T-helper 2 cell treated with Interferon-gamma antibody and Interleukin-4, amounts not matched to agents 5 μg/mL and 100 μg/mL, for 36 hours (primary cell): Measurements from ENCODE around the gene DNAAF1.
"Not testable (repeated sequence)": the region's sequence is repeated elsewhere in the genome, so short reads cannot be mapped to it uniquely, and the experiment has no call there.

ENCODE experiments used
- DNase-seq: peaks from one replicate; pipeline ENCODE4 v3.0.0; 2021; ENCODE audit warnings: low spot score
- H3K27ac Mint-ChIP-seq: one replicate; pipeline ENCODE4 v1.8.0; 2021; ENCODE audit warnings: mild to moderate bottlenecking, mixed read lengths
- H3K27me3 Mint-ChIP-seq: one replicate; pipeline ENCODE4 v1.8.0; 2021; ENCODE audit warnings: low read depth, mixed read lengths
- H3K36me3 Mint-ChIP-seq: one replicate; pipeline ENCODE4 v1.8.0; 2021; ENCODE audit warnings: low read depth, mixed read lengths
- H3K4me1 Mint-ChIP-seq: one replicate; pipeline ENCODE4 v1.8.0; 2021; ENCODE audit warnings: low read depth, mixed read lengths
- H3K4me3 Mint-ChIP-seq: one replicate; pipeline ENCODE4 v1.8.0; 2022; ENCODE audit warnings: mild to moderate bottlenecking, moderate library complexity, mixed read lengths
- H3K9me3 Mint-ChIP-seq: one replicate; pipeline ENCODE4 v1.8.0; 2021; ENCODE audit warnings: mixed read lengths

DNAAF1 gene

DNA sequence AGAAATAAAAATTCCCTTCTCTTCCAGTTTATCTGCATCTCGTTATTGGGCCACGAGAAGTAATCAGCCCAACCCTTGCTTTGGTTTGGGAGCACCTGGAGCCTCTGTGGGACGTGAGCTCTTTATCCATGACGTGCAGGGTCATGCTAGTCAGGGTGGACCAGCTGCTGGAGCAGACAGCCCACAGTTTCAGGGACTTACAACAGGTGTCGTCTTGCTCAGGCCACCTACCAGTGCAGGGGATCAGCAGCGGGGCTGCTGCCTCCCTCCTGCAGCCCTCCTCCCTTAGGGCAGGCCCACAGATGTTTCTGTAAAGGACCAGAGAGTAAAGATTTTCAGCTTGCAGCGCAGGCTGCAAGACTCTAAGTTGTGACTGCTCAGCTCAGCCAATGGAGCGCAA lies 62.8 kb downstream of the DNAAF1 start:
- no peaks in the 10 kb centered on the region for H3K36me3 Mint-ChIP-seq
- H3K4me3 Mint-ChIP-seq = no peak overlapping the region
- H3K27me3 Mint-ChIP-seq = no peaks in the 10 kb centered on the region
- H3K4me1 Mint-ChIP-seq = no peaks in the 10 kb centered on the region
- DNase-seq = no peak
- no peaks in the 10 kb centered on the region for H3K9me3 Mint-ChIP-seq
- no peak overlapping the region for H3K27ac Mint-ChIP-seq

DNA sequence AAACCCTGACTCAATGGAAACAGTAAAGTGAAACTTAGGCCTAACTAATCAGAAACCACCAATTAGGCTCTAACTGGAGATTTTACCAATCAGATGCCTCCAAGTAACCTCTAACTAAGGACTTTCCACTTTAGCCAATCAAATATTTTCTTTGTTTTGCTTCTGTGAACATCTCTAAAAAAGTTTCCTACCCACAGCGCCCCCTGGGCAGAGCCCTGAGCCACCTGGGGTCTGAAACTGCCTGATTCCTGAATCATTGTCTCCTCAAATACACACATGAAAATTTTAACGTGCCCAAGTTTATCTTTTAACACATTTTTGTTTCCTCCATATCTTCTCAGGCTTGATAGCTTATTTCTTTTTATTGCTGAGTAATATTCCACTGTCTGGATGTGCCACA lies 64.9 kb downstream of the DNAAF1 start:
- Mint-ChIP-seq H3K36me3 (no peaks in the 10 kb centered on the region), H3K4me1 (no peaks in the 10 kb centered on the region), H3K9me3 (no peaks in the 10 kb centered on the region), H3K27ac (no peak overlapping the region), H3K4me3 (no peak overlapping the region), H3K27me3 (no peaks in the 10 kb centered on the region)
- no peak for DNase-seq

DNA sequence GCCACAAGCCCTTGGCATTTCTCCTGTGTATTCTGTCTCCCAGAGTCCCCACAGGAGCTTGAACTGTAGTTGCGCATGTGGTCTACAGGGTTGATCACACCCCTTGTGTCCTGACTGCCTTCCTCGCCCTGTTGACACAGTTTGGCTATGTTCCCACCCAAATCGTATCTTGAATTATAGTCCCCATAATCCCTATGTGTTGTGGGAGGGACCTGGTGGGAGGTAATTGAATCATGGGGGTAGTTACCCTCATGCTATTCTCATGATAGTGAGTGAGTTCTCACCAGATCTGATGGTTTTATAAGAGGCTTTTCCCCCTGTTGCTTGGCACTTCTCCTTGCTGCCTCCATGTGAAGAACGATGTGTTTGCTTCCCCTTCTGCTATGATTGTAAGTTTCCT lies 67.0 kb downstream of the DNAAF1 start:
- Mint-ChIP-seq H3K4me3 (no peak overlapping the region), H3K36me3 (no peaks in the 10 kb centered on the region), H3K27me3 (no peaks in the 10 kb centered on the region), H3K27ac (no peak overlapping the region), H3K9me3 (no peaks in the 10 kb centered on the region), H3K4me1 (no peaks in the 10 kb centered on the region)
- DNase-seq = no peak

DNA sequence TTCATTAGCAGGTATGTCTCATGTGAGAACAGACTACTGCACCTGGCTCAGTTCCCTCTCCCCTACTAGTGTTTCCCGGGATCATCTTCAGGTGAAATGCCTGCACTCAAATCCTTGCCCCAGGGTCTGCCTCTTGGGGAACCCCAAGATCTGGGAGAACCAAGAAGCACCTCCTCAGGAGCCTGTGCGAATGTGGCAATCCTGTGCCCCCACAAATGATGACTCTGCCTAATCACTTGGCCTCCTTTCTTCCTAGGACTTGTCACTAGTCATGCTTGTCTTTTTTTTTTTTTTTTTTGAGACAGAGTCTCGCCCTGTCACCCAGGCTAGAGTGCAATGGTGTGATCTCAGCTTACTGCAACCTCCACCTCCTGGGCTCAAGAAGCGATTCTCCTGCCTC lies 67.5 kb downstream of the DNAAF1 start:
- no peak for DNase-seq
- Mint-ChIP-seq H3K9me3 (no peaks in the 10 kb centered on the region), H3K4me3 (no peak overlapping the region), H3K27ac (no peak overlapping the region), H3K36me3 (no peaks in the 10 kb centered on the region), H3K4me1 (no peaks in the 10 kb centered on the region), H3K27me3 (no peaks in the 10 kb centered on the region)

DNA sequence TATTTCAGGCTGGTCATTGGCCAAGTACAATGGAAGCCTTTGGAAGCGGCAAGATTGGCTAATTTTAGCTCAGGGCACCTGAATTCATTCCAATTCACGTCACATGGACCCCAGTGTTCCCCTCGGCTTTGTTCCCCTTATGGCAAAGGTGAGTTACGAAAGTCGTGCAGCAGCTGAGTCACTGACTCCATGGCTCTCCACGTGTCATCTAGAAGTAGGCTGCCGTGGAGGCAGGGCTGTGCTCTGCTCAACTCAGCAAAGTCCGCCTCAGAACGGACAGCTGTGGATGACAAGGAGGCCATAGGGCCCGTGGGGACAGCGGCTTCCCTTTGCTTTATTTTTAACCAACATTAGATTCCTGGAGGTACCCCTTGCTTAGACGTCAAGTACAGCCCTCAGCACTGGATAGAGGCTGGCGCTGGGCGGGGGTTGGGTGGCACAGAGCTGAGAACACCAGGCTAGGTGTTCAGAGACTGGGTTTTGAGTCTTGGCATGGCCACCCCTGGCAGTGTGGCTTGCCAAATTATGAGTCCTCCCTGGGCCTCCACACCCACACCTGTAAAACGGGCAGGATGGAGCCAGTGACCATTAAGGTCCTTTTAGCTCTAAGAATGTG lies 69.5 kb downstream of the DNAAF1 start:
- no peak overlapping the region for H3K27ac Mint-ChIP-seq
- no peaks in the 10 kb centered on the region for H3K27me3 Mint-ChIP-seq
- no peak for DNase-seq
- no peaks in the 10 kb centered on the region for H3K36me3 Mint-ChIP-seq
- H3K9me3 Mint-ChIP-seq = no peaks in the 10 kb centered on the region
- H3K4me1 Mint-ChIP-seq = no peaks in the 10 kb centered on the region
- H3K4me3 Mint-ChIP-seq = no peak overlapping the region

DNA sequence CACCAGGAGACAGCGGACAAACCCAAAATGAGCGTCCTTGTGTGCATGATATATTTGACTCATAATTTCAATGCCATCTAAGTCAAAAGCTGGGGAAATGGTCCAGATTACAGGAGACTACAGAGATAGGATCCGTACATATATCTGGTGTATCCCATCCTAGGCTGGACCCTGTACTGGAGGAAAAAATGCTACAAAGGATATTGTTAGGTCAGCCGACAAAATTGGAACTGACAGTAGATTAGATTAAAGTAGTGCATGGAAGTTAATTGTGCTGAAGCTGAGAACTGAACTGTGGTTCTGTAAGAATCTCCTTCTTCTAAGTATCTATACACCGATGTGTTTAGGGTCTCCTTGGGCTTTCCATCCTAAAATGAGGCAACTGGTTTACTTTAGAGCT lies 70.4 kb downstream of the DNAAF1 start:
- no peaks in the 10 kb centered on the region for H3K4me1 Mint-ChIP-seq

DNA sequence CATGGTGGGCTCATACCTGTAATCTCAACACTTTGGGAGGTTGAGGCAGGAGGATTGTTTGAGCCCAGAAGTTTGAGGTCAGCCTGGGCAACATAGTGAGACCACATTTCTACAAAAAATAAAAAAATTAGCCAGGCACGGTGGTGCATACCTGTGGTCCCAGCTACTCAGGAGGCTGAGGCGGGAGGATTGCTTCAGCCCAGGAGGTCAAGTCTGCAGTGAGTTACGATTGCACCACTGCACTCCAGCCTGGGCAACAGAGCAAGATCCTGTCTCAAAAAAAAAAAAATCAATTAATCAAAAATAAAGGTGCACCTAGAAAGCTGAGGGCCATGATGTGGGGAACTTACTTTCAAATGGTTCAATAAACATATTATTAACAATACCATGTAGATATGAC lies 71.0 kb downstream of the DNAAF1 start:
- not testable (repeated sequence) for DNase-seq, H3K9me3 Mint-ChIP-seq, H3K27me3 Mint-ChIP-seq, H3K4me3 Mint-ChIP-seq, H3K4me1 Mint-ChIP-seq, H3K36me3 Mint-ChIP-seq, H3K27ac Mint-ChIP-seq

More for the DNA sequence above, 70.4 kb downstream of the DNAAF1 start:
- DNase-seq = no peak
- H3K4me3 Mint-ChIP-seq = no peak overlapping the region
- H3K27me3 Mint-ChIP-seq = no peaks in the 10 kb centered on the region
- H3K9me3 Mint-ChIP-seq = no peaks in the 10 kb centered on the region
- no peaks in the 10 kb centered on the region for H3K36me3 Mint-ChIP-seq
- no peak overlapping the region for H3K27ac Mint-ChIP-seq

DNA sequence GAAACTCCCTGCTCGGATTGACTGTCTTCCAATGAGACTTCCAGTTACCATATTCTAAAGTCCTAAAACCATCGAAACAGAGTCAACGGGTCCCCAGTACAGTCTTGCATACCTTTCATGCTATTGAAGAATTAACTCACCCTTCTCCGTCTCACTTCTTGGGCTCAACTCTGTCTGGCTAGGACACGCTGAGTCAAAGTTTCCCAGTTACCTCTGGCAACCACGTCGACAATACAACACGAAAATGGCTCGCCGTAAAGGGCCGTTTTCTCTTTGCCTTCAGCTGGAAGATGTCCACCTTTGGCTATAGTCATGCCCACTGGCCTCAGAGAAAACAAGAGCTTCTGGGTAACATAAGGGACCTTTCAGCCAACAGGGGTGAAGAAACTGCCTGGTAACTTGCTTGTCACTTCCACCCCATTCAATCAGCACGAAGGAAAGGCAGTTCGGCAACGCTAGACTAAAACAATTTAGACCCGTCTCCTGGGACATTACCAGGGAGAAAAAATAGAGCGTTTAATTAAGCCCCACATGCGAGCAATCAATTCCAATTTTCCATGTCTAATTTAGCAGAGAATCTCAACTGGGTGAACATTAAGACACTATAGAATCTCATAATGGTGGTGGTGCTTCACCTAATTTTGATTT lies 73.2 kb downstream of the DNAAF1 start:
- Mint-ChIP-seq H3K9me3 (no peaks in the 10 kb centered on the region), H3K4me3 (no peak overlapping the region), H3K4me1 (no peaks in the 10 kb centered on the region), H3K36me3 (no peaks in the 10 kb centered on the region), H3K27ac (no peak overlapping the region), H3K27me3 (no peaks in the 10 kb centered on the region)
- no peak for DNase-seq

DNA sequence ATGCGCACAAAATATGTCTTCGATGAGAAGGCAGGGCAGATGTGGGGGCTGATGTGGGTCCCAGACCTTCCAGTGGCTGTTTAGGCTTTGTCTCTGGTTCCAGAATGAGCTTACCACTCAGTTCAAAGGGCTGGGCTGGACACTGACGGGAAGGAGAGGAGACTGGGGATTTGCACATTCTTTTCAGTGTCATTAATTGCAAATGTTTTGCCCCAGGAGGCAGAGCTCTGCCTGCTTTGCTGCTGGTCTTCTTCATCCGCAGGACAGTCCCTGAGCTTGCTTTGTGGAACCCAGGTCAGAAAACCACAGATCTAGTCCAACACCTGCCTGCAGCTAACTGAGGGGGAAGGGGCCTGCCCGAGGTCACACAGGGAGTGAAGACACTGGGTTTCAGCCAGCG lies 73.8 kb downstream of the DNAAF1 start:
- Mint-ChIP-seq H3K27me3 (no peaks in the 10 kb centered on the region), H3K9me3 (no peaks in the 10 kb centered on the region), H3K4me3 (no peak overlapping the region), H3K4me1 (no peaks in the 10 kb centered on the region), H3K27ac (no peak overlapping the region), H3K36me3 (no peaks in the 10 kb centered on the region)
- no peak for DNase-seq

DNA sequence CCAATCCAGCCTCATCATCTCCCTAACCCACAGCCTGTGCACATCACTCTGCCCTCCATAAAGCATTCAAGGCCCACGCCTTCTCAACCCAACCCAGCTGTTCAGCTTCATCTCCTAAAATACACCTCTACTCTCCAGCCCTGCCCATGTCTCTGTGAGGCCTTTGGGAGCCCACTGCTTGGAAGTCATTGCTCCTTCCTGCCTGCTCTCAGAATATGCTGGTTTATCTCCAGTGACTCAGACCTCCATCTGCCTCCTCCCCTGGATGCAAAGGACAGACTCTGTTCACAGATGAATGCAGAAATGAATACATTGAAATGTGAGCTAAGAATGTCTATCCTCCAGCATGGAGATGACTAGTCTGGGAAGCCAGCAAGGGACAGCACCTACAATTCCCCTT lies 75.7 kb downstream of the DNAAF1 start:
- H3K4me1 Mint-ChIP-seq = no peaks in the 10 kb centered on the region
- no peak overlapping the region for H3K4me3 Mint-ChIP-seq
- no peak for DNase-seq
- H3K36me3 Mint-ChIP-seq = no peaks in the 10 kb centered on the region
- no peaks in the 10 kb centered on the region for H3K9me3 Mint-ChIP-seq
- no peaks in the 10 kb centered on the region for H3K27me3 Mint-ChIP-seq
- H3K27ac Mint-ChIP-seq = no peak overlapping the region

DNA sequence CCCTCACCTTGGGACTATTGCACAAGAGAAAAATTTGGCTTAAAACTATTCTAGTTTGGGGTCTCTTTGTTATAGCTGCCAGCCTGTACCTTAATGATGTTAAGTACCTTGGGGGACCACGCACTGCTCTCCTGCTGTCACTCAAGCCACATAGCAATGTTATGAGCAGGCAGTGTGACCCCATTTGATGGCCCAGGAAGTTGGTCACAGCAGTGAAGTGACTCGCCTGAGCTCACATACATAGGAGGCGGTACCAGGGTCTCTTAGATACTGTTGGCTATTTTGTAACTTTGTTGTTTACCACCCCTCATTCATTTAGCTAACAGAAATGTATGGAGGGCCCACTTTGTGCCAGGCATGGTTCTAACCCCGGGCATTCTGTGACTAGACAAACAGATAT lies 78.3 kb downstream of the DNAAF1 start:
- no peak overlapping the region for H3K27ac Mint-ChIP-seq
- no peak for DNase-seq
- H3K27me3 Mint-ChIP-seq = peaks cover 6% of the 10 kb centered on the region
- no peak overlapping the region for H3K4me3 Mint-ChIP-seq
- H3K9me3 Mint-ChIP-seq = no peaks in the 10 kb centered on the region
- H3K36me3 Mint-ChIP-seq = no peaks in the 10 kb centered on the region
- no peaks in the 10 kb centered on the region for H3K4me1 Mint-ChIP-seq

DNA sequence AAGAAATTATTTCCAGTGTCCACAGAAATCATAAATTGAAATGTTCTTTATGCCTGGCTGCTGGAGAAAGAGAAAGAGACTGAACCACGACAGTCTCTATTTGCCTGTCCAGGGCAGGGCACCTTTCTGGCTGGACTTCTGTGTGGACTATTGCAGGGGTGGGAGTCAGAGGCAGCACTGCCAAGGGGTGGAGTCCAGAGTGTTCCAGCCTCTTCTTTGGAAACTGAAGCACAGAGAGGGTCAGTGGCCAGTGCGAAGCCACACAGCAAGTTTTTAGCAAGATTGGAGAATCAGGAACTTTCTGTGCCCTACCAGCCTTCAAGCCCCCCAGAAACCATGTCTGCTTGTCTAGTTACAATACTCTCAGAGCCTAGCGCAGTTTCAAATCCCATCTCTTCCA lies 79.4 kb downstream of the DNAAF1 start:
- no peak overlapping the region for H3K27ac Mint-ChIP-seq
- H3K4me1 Mint-ChIP-seq = no peaks in the 10 kb centered on the region
- no peaks in the 10 kb centered on the region for H3K9me3 Mint-ChIP-seq
- no peak overlapping the region for H3K4me3 Mint-ChIP-seq
- H3K36me3 Mint-ChIP-seq = no peaks in the 10 kb centered on the region
- DNase-seq = no peak
- peaks cover 8% of the 10 kb centered on the region for H3K27me3 Mint-ChIP-seq

DNA sequence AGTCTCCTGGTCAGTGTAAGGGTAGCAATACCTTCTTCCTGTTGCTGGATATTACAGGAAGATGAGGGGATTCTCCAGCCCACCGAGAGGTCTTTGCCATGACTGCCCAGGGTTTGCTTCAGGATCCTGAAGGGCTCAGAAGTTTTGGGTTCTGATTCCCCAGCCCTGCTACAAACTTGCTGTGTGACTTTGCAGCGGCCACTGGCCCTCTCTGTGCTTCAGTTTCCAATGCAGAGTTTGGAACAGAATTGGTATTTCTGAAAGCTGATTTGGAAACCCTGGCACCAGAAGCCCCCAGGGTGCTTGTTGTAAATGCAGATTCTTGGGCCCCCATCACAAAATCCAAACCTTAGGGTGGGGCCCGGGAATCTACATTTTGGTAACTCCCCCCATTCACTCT lies 80.0 kb downstream of the DNAAF1 start:
- Mint-ChIP-seq H3K4me1 (no peaks in the 10 kb centered on the region), H3K4me3 (no peak overlapping the region), H3K9me3 (no peaks in the 10 kb centered on the region), H3K27ac (no peak overlapping the region), H3K27me3 (peaks cover 9% of the 10 kb centered on the region), H3K36me3 (no peaks in the 10 kb centered on the region)
- DNase-seq = no peak

DNA sequence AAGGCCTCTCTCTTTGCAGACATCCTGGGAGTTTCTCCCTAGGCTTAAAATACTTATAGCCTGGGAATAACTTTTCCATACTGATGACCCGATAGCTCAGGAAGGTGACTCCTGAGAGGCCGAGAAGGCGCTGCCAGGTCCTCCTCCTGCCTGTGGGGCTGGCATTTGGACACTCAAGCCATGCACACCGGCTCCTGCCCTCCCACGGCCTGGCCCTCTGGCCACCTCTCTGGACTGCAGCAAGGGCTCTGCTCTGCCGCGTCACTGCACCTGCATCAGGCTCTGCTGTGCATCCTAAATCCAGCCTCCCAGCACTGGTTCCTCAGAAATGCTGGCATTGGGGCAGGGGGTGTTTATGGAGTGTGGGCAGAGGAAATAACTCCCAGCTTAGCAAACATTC lies 80.5 kb downstream of the DNAAF1 start:
- Mint-ChIP-seq H3K9me3 (no peaks in the 10 kb centered on the region), H3K27me3 (peaks cover 9% of the 10 kb centered on the region), H3K4me3 (no peak overlapping the region), H3K36me3 (no peaks in the 10 kb centered on the region), H3K27ac (no peak overlapping the region), H3K4me1 (no peaks in the 10 kb centered on the region)
- DNase-seq = no peak

DNA sequence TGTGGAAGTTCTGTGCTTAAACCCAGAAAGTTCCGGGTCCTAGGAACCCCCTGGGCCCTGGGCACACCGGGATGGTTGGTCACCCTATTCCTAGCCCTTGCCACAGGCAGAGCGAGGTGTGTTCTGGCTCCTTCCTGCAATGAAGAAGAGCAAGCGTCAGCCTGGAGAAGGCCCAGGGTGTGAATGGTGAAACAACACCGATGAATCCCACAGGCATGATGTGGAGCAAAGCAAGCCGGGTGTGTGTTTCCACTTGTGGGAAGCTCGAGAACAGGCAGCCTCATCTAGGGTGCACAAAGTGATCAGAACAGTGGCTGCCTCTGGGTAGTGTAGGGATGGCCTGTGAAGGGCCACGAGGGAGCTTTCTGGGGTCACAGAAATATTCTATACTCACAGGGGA lies 80.9 kb downstream of the DNAAF1 start:
- Mint-ChIP-seq H3K4me3 (no peak overlapping the region), H3K27me3 (peaks cover 9% of the 10 kb centered on the region), H3K9me3 (no peaks in the 10 kb centered on the region), H3K36me3 (no peaks in the 10 kb centered on the region), H3K27ac (no peak overlapping the region), H3K4me1 (no peaks in the 10 kb centered on the region)
- no peak for DNase-seq
